GM12875 (cell line): ENCODE results near the gene TTC9B.

Experiments
- H3K4me3 ChIP-seq: one replicate; pipeline ENCODE4 v1.5.1; 2011; ENCODE audit warnings: low read depth, low read length, control low read depth
- CTCF ChIP-seq: IDR thresholded peaks from 2 replicates; pipeline ENCODE4 v1.5.1; 2011; ENCODE audit warnings: low read depth, mild to moderate bottlenecking, control low read depth, inconsistent platforms, low read length, moderate library complexity, borderline replicate concordance; ENCODE audit not compliant: insufficient read depth

Gene TTC9B

GRCh38 chr19:40243181-40243580 lies 25.0 kb upstream of the TTC9B start:
- H3K4me3 ChIP-seq = no peak overlapping the region
- TF ChIP-seq CTCF = no peak

- no peak for TF ChIP-seq CTCF
- no peak overlapping the region for H3K4me3 ChIP-seq
Measured at GRCh38 chr19:40242480-40242879, 24.3 kb upstream of the TTC9B start.

- TF ChIP-seq CTCF = no peak
- no peak overlapping the region for H3K4me3 ChIP-seq
Measured at GRCh38 chr19:40241809-40242384, 23.7 kb upstream of the TTC9B start.

GRCh38 chr19:40241125-40241808 lies 23.1 kb upstream of the TTC9B start:
- no peak overlapping the region for H3K4me3 ChIP-seq
- no peak for TF ChIP-seq CTCF

- no peak overlapping the region for H3K4me3 ChIP-seq
- no peak for TF ChIP-seq CTCF
Measured at GRCh38 chr19:40240332-40240731, 22.1 kb upstream of the TTC9B start.

- TF ChIP-seq CTCF = no peak
- no peak overlapping the region for H3K4me3 ChIP-seq
Measured at GRCh38 chr19:40239415-40240226, 21.4 kb upstream of the TTC9B start.
